ENCODE measurements around the gene ARHGAP45.

Gene ARHGAP45

GRCh38 chr19:1103132-1103707, 36.3 kb downstream of the ARHGAP45 start:
- no peak for DNase-seq

- DNase-seq: peak; percentile 38 to 99 (median 97)
Measured at GRCh38 chr19:1103708-1104310, 36.8 kb downstream of the ARHGAP45 start, which contains the start of gene GPX4. Gene GPX4, plus strand, starts transcription at chr19:1103994. Its CDS starts 50 bp downstream, at chr19:1104044.

GRCh38 chr19:1104311-1105007, 37.5 kb downstream of the ARHGAP45 start:
- DNase-seq: peak in 51 of 56 donors; percentile 14 to 82 (median 58)

- DNase-seq: peak in 4 of 56 donors; percentile 28 to 52 (median 40)
Measured at GRCh38 chr19:1105008-1105872, 38.3 kb downstream of the ARHGAP45 start.

GRCh38 chr19:1105873-1106840, 39.2 kb downstream of the ARHGAP45 start:
- no peak for DNase-seq

GRCh38 chr19:1106841-1107660, 40.1 kb downstream of the ARHGAP45 start:
- peak in 1 of 56 donors; percentile 4 for DNase-seq

- DNase-seq: no peak
Measured at GRCh38 chr19:1107661-1108261, 40.8 kb downstream of the ARHGAP45 start.

GRCh38 chr19:1108291-1109031, 41.5 kb downstream of the ARHGAP45 start:
- DNase-seq: peak in 1 of 56 donors; percentile 12

GRCh38 chr19:1109032-1109551, 42.1 kb downstream of the ARHGAP45 start:
- no peak for DNase-seq

GRCh38 chr19:1109697-1110671, 43.0 kb downstream of the ARHGAP45 start:
- no peak for DNase-seq

- no peak for DNase-seq
Measured at GRCh38 chr19:1110809-1111640, 44.1 kb downstream of the ARHGAP45 start.

GRCh38 chr19:1111641-1112267, 44.8 kb downstream of the ARHGAP45 start:
- no peak for DNase-seq

GRCh38 chr19:1112268-1113029, 45.5 kb downstream of the ARHGAP45 start:
- no peak for DNase-seq

Data from amygdala (tissue), 56 donors.